ENCODE results near the gene IDH1. TPM values are rescaled to one million over a fixed set of nuclear protein-coding genes. Genes with fewer than 3 reads are reported as not detected.
A peak's percentile ranks its signal among the peaks of the same experiment; 100 is the strongest.

IDH1 gene
- 79.4 and 80.2 TPM in 2 replicates for total RNA-seq (2013; cell fraction: nucleolus; rRNA removed)
- total RNA-seq (2014; rRNA removed) (39.0 and 51.9 TPM in 2 replicates), total RNA-seq (2014; rRNA removed; fragmentation: Illumina TruSeq; extraction: Trizol) (57.1 and 58.1 TPM in 2 replicates), total RNA-seq (2021) (45.4 and 46.4 TPM in 2 replicates), polyA plus RNA-seq (2011; rRNA removed) (114 and 164 TPM in 2 replicates), polyA plus RNA-seq (2014; fragmentation: Illumina TruSeq; extraction: Trizol) (54.4 and 72.1 TPM in 2 replicates), polyA plus RNA-seq (2014; fragmentation: Nextera tagmentation; extraction: Ambion mirVana) (10 to 100 TPM; 56.0 to 67.7 TPM), polyA plus RNA-seq (2014; rRNA removed) (35.8 and 46.9 TPM in 2 replicates), polyA plus RNA-seq (2016; fragmentation: Nextera tagmentation; extraction: Ambion mirVana) (10 to 100 TPM; 48.9 to 55.6 TPM), polyA minus RNA-seq (2011; rRNA and poly(A)+ RNA removed) (67.4 and 80.6 TPM in 2 replicates), Bru-seq, nascent RNA (percentile 69 among the genes with signal in this experiment), BruChase-seq, experiment 1, labeled RNA remaining after a 6-hour chase (percentile 82 among the genes with signal in this experiment), BruChase-seq, experiment 2, labeled RNA remaining after a 2-hour chase (percentile 81 among the genes with signal in this experiment)
- polyA plus RNA-seq (2011; ENCODE audit: low read depth) = 16.3 TPM
- 45.2 and 53.2 TPM in 2 replicates for polyA plus RNA-seq (2011; cell fraction: cytosol; rRNA removed)
- polyA plus RNA-seq (2011; cell fraction: nucleus; rRNA removed) = 70.4 and 77.8 TPM in 2 replicates
- 17.2 and 27.7 TPM in 2 replicates for polyA plus RNA-seq (2012)
- polyA minus RNA-seq (2011; cell fraction: cytosol; rRNA and poly(A)+ RNA removed) = 23.7 and 25.6 TPM in 2 replicates
- 41.2 and 65.1 TPM in 2 replicates for polyA minus RNA-seq (2011; cell fraction: nucleus; rRNA and poly(A)+ RNA removed)
- long read RNA-seq, experiment 1, transcript IDH1-201 (10 exons, 2,382 nt) = major isoform, 42 of 50 reads
- long read RNA-seq, experiment 1, partial matches to known transcripts = 4 of 50 reads
- long read RNA-seq, experiment 1, other reads (novel, unspliced or antisense) = 2 of 50 reads
- long read RNA-seq, experiment 2, transcript IDH1-201 (10 exons, 2,382 nt) = major isoform, 366 of 420 reads
- long read RNA-seq, experiment 2, transcript IDH1-209 (3 exons, 1,044 nt) = minor isoform, 11 of 420 reads
- long read RNA-seq, experiment 2, partial matches to known transcripts = 23 of 420 reads
- long read RNA-seq, experiment 2, other reads (novel, unspliced or antisense) = 10 of 420 reads

DNA sequence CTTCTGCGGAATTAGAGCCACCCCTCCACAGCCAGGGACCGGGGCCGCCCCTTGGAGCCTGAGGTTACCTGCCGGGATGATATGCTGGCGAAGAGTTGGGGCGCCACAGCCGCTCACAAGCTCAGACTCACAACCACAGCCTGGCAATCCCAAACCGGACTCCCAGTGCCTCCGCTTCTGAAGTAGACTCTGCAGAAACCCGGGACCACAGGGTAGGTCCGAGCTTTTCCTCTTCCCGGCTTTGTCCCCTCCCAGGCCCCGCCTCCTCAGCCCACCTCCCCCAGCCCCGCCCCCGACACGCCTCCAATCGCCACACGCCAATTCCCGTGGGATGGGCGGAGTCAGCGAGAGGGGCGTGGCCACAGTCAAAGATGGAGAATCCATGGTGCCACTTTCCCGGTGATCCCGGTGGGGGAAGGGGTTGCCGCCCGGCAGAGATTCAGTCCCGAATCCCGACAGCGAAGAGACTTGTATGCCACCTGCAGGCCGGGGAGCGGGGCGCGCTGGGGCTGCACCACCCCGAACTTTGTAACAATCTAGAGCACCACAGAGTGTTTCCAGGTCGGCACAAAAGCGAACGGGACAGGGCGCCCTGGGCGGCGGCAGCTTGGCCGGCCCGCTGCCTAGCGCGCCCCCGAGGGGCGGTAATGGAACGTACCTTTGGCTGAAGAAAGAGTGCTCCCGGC is at the start of gene IDH1:
Gene IDH1 (minus strand): TSS at position 201 of the 686 bp plus-strand sequence. CDS start 3,520 bp downstream, outside the sequence.
- CTCF ChIA-PET = interaction anchor here (0.6 to 5.6 kb wide), 15 partner anchors 12 to 737 kb away, joined by 3 to 69 read pairs (median 4); partner anchors contain the start of gene PIKFYVE
- no peaks in the 10 kb centered on the region for H4K20me1 ChIP-seq (ENCODE audit: control insufficient read depth, insufficient read depth)
- peaks cover 0 to 8% of the 10 kb centered on the region in 2 experiments; a peak in 2 of 4 replicates for H3K36me3 ChIP-seq (ENCODE audit: control insufficient read depth in 2 of 2, insufficient read depth in 2 of 2, low read length in 1 of 2)
- H2AFZ ChIP-seq (ENCODE audit: control insufficient read depth, low read depth, low read length) = peak within 1 kb of the TSS; percentile 90
- WGBS (ENCODE audit: insufficient coverage, insufficient replicate concordance, low lambda C conversion rate, missing lambda C conversion rate) = under 1% methylated on average over 46 of the region's 48 CpGs
- in situ Hi-C loops (cut with MboI) = loop anchor here (10.0 kb wide), 1 partner anchor 630 kb away; the partner anchor contains the start of gene METTL21A
- intact Hi-C loops (cut with micrococcal nuclease; ENCODE audit: unreplicated experiment) = loop anchor here (1.0 kb wide), 3 partner anchors 10 to 80 kb away; no protein-coding TSS in a partner anchor
- H3K27ac ChIP-seq (ENCODE audit: control insufficient read depth, insufficient read depth) = peak within 1 kb of the TSS; percentile 35
- H3K4me3 ChIP-seq = peak within 1 kb of the TSS; percentile 98
- peak within 1 kb of the TSS; percentile 80 for H3K4me2 ChIP-seq (ENCODE audit: control insufficient read depth, insufficient read depth)
- H3K9me3 ChIP-seq (replicated peaks; ENCODE audit: control insufficient read depth, insufficient read depth, low read length) = no peaks in the 10 kb centered on the region
- H3K27me3 ChIP-seq (replicated peaks in 1 of 2; ENCODE audit: control insufficient read depth in 2 of 2, insufficient read depth in 2 of 2, low read length in 1 of 2) = no peaks in the 10 kb centered on the region
- DNase-seq (ENCODE audit: low read depth, low spot score) = peak; percentile 60
- H3K9ac ChIP-seq (ENCODE audit: control insufficient read depth, insufficient read depth, low read length) = peak within 1 kb of the TSS; percentile 58; the same call in 1 of the 2 replicates
- POLR2A ChIA-PET = interaction anchor here (0.5 to 5.1 kb wide), 8 partner anchors 11 to 550 kb away, joined by 3 to 49 read pairs (median 4); partner anchors contain the start of gene PIKFYVE
- ATAC-seq = peak; percentile 80
- no TSS peak for BruUV-seq (replicated peaks)
- RAD21 ChIA-PET (ENCODE audit: unreplicated experiment) = interaction anchor here (0.8 to 6.5 kb wide), 7 partner anchors 12 to 80 kb away, joined by 3 to 43 read pairs (median 7); partner anchors contain the start of gene PIKFYVE
- H3K4me1 ChIP-seq (ENCODE audit: control insufficient read depth, insufficient read depth, low read length) = no peaks in the 10 kb centered on the region; the same call in 1 of the 2 replicates
- SMC1A ChIA-PET (ENCODE audit: uncharacterized antibody, unreplicated experiment) = interaction anchor here (0.7 to 6.7 kb wide), 8 partner anchors 10 to 163 kb away, joined by 3 to 37 read pairs (median 4); partner anchors contain the start of gene PIKFYVE
- peak; percentile 81 for FAIRE-seq
- peaks cover 6% of the 10 kb centered on the region for H3K79me2 ChIP-seq (ENCODE audit: control insufficient read depth, insufficient read depth, low read length)
- no peak for TF ChIP-seq ATF7 (IDR thresholded peaks at IDR 0.05; ENCODE audit: low read depth)
- no peak for TF ChIP-seq REST (IDR thresholded peaks at IDR 0.05; ENCODE audit: low read depth, low read length)
- TF ChIP-seq HCFC1 (IDR thresholded peaks at IDR 0.05; ENCODE audit: low read length) = no peak
- no peak for TF ChIP-seq MYC (IDR thresholded peaks at IDR 0.05; ENCODE audit: insufficient read depth, insufficient read length, insufficient replicate concordance, low read length, severe bottlenecking)
- TF ChIP-seq SIN3A (IDR thresholded peaks at IDR 0.05; ENCODE audit: low read depth, low read length) = 0 out of 2 replicates have a peak, but pooled peaks have one; percentile 30
- peak; percentile 28; the same call in 1 of the 2 replicates for TF ChIP-seq TAF1 (IDR thresholded peaks at IDR 0.05; ENCODE audit: borderline replicate concordance, low read depth, low read length)
- TF ChIP-seq CREB1 (IDR thresholded peaks at IDR 0.05; ENCODE audit: low read depth) = peak; percentile 28; the same call in 1 of the 2 replicates
- TF ChIP-seq SMC3 (IDR thresholded peaks at IDR 0.05; ENCODE audit: borderline replicate concordance, low read length) = peak; percentile 8; the same call in 1 of the 2 replicates
- 0 out of 2 replicates have a peak, but pooled peaks have one; percentile 33 for TF ChIP-seq ZNF207 (IDR thresholded peaks at IDR 0.05; ENCODE audit: borderline replicate concordance)
- TF ChIP-seq, protein P1, sequence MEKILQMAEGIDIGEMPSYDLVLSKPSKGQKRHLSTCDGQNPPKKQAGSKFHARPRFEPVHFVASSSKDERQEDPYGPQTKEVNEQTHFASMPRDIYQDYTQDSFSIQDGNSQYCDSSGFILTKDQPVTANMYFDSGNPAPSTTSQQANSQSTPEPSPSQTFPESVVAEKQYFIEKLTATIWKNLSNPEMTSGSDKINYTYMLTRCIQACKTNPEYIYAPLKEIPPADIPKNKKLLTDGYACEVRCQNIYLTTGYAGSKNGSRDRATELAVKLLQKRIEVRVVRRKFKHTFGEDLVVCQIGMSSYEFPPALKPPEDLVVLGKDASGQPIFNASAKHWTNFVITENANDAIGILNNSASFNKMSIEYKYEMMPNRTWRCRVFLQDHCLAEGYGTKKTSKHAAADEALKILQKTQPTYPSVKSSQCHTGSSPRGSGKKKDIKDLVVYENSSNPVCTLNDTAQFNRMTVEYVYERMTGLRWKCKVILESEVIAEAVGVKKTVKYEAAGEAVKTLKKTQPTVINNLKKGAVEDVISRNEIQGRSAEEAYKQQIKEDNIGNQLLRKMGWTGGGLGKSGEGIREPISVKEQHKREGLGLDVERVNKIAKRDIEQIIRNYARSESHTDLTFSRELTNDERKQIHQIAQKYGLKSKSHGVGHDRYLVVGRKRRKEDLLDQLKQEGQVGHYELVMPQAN (conservative IDR thresholded peaks at IDR 0.05) = peak; percentile 24
